Neural cell (in vitro differentiated cells): ENCODE results near the gene GTPBP2. TPM values are rescaled to one million over a fixed set of nuclear protein-coding genes. Genes with fewer than 3 reads are reported as not detected.
"Not testable (repeated sequence)": the region's sequence is repeated elsewhere in the genome, so short reads cannot be mapped to it uniquely, and the experiment has no call there.

Source experiments
- H2AFZ ChIP-seq: fragments of 200-600, 300-800 bp; sonication (generic), shearing (Covaris generic); 2 replicates; pipeline ENCODE4 v1.6.0; 2014; ENCODE audit warnings: low read depth, mild to moderate bottlenecking, antibody characterized with exemption, low read length, moderate library complexity
- H3F3A ChIP-seq: fragments of 200-600 bp; shearing (Covaris generic); 2 replicates; pipeline ENCODE4 v1.6.1; 2016; ENCODE audit warnings: mild to moderate bottlenecking, moderate library complexity, mixed read lengths, antibody characterized with exemption, low read length; ENCODE audit not compliant: insufficient read depth, poor library complexity, severe bottlenecking
- H3K27ac ChIP-seq: fragments of 200-600, 300-800 bp; sonication (generic), shearing (Covaris generic); 2 replicates; pipeline ENCODE4 v1.5.1; 2014; ENCODE audit warnings: mild to moderate bottlenecking, low read length, moderate library complexity
- H3K27me3 ChIP-seq: fragments of 300-800, 200-600 bp; sonication (generic), shearing (Covaris generic); 2 replicates; pipeline ENCODE4 v1.6.0; 2014; ENCODE audit warnings: mild to moderate bottlenecking, low read depth, low read length, moderate library complexity; ENCODE audit not compliant: insufficient read depth
- H3K36me3 ChIP-seq: fragments of 300-800, 200-600 bp; sonication (generic), shearing (Covaris generic); 2 replicates; pipeline ENCODE4 v1.5.1; 2014; ENCODE audit warnings: mild to moderate bottlenecking, antibody characterized with exemption, low read length, moderate library complexity; ENCODE audit not compliant: insufficient read depth
- H3K4me2 ChIP-seq: fragments of 300-800, 200-600 bp; sonication (generic), shearing (Covaris generic); 2 replicates; pipeline ENCODE4 v1.6.0; 2014; ENCODE audit warnings: mild to moderate bottlenecking, low read length
- H3K4me3 ChIP-seq: fragments of 300-800, 200-600 bp; sonication (generic), shearing (Covaris generic); 2 replicates; pipeline ENCODE4 v1.5.1; 2014; ENCODE audit warnings: mild to moderate bottlenecking, low read length, moderate library complexity
- H3K79me2 ChIP-seq: fragments of 200-600 bp; shearing (Covaris generic); replicated peaks from 2 replicates; pipeline ENCODE4 v1.6.0; 2014; ENCODE audit warnings: mild to moderate bottlenecking, low read length, moderate library complexity; ENCODE audit not compliant: insufficient read depth
- H3K9ac ChIP-seq: fragments of 300-800, 200-600 bp; sonication (generic), shearing (Covaris generic); 2 replicates; pipeline ENCODE4 v1.6.1; 2016; ENCODE audit warnings: mild to moderate bottlenecking, low read length, mixed read lengths
- H3K9me2 ChIP-seq: fragments of 200-600 bp; shearing (Covaris generic); 2 replicates; pipeline ENCODE4 v1.6.1; 2016; ENCODE audit warnings: mild to moderate bottlenecking, low read length, mixed read lengths; ENCODE audit not compliant: insufficient read depth
- H3K9me3 ChIP-seq: fragments of 200-600, 300-800 bp; sonication (generic), shearing (Covaris generic); 2 replicates; pipeline ENCODE4 v1.6.1; 2016; ENCODE audit warnings: mild to moderate bottlenecking, mixed run types, low read length, moderate library complexity, mixed read lengths
- H4K20me1 ChIP-seq: fragments of 200-600 bp; shearing (Covaris generic); 2 replicates; pipeline ENCODE4 v1.6.1; 2016; ENCODE audit warnings: mild to moderate bottlenecking, mixed run types; ENCODE audit not compliant: insufficient read depth
- EP300 ChIP-seq: fragments of 450-650 bp; conservative IDR thresholded peaks from 2 replicates; pipeline ENCODE4 v1.6.1; 2014; ENCODE audit warnings: antibody characterized with exemption, mild to moderate bottlenecking, moderate library complexity; ENCODE audit not compliant: poor library complexity, severe bottlenecking
- EZH2 ChIP-seq: fragments of 200-600, 300-800 bp; shearing (Covaris generic), sonication (generic); IDR thresholded peaks from 2 replicates; pipeline ENCODE4 v1.6.1; 2014; ENCODE audit warnings: antibody characterized with exemption, low read length, borderline replicate concordance, mild to moderate bottlenecking; ENCODE audit not compliant: insufficient read depth, poor library complexity, severe bottlenecking
- MXI1 ChIP-seq: fragments of 450-650 bp; conservative IDR thresholded peaks from 2 replicates; pipeline ENCODE4 v1.6.1; 2014; ENCODE audit warnings: antibody characterized with exemption, mild to moderate bottlenecking; ENCODE audit not compliant: poor library complexity, severe bottlenecking
- POLR2AphosphoS5 ChIP-seq: IDR thresholded peaks from 2 replicates; pipeline ENCODE4 v1.6.1; 2012
- RAD21 ChIP-seq: fragments of 450-650 bp; conservative IDR thresholded peaks from 2 replicates; pipeline ENCODE4 v1.6.1; 2014; ENCODE audit warnings: antibody characterized with exemption, mild to moderate bottlenecking, moderate library complexity
- SMC3 ChIP-seq: fragments of 450-650 bp; conservative IDR thresholded peaks from 2 replicates; pipeline ENCODE4 v1.6.1; 2014; ENCODE audit warnings: antibody characterized with exemption, mild to moderate bottlenecking, moderate library complexity; ENCODE audit not compliant: poor library complexity
- TAF1 ChIP-seq: IDR thresholded peaks from 2 replicates; pipeline ENCODE4 v1.6.1; 2012; ENCODE audit warnings: low read depth
- polyA plus RNA-seq: library from polyadenylated mRNA; depleted of rRNA; stranded (reverse); fragments of >200 nt; gene quantifications from 2 replicates; pipeline ENCODE4 v1.2.3, GENCODE V29; 2014
- TF ChIP-seq, protein P1 (sequence below): IDR thresholded peaks from 2 replicates; pipeline ENCODE4 v1.6.1; 2012; ENCODE audit warnings: borderline replicate concordance
- TF ChIP-seq, protein P2 (sequence below): fragments of 450-650 bp; IDR thresholded peaks from 2 replicates; pipeline ENCODE4 v1.5.1; 2014; ENCODE audit warnings: antibody characterized with exemption, mild to moderate bottlenecking, moderate library complexity; ENCODE audit not compliant: poor library complexity, severe bottlenecking

The GTPBP2 gene
- polyA plus RNA-seq, 1 donor from 2014 or later = 103 TPM

DNA sequence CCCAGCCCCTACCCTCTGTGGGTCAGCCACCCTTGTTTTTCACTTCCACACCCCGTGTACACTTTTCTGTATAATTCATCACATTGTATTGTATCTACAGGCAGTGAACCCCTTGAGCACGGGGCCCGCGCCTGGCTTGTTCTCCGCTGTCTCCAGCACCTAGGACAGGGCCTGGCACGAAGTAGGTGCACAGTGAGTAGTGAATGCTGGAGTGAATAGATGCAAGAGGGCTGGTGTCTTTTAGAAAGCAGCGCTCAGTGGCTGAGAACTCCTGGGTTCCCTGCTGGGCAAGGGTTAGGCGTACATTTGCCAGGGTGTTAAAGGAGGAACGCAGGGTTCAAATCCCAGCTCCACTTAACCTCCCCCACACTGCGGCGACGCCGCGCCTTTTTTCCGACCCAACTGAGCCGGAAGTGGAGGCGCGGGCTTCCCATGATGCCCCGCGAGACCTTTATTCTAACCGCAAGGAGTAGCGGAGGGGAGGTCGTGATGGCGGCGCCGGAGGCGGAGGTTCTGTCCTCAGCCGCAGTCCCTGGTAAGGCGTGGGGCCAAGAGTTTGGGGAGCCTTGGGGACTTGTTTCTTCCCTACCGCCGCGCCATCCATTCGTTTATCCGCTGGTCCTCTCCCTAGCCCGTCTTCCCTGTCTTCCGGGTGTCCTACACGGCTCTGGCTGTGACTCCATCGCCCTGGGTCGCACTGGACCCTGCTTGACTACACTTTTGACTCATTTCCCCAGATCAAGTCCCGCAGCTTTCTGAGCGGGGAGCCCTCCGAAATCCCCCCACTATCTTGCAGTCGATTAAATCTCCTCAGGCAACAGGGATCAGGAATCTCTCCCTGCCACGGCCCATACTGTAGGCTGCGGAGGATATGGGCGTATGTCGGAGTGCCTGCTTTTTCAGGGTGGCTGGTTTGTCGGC lies 6.6 kb upstream of the GTPBP2 start, which contains the start of gene MAD2L1BP:
Gene MAD2L1BP, plus strand, starts transcription at position 454 of the 921 bp plus-strand sequence. Its CDS starts 36 bp downstream, at position 490.
- no peaks in the 10 kb centered on the region for H3K36me3 ChIP-seq
- peak within 1 kb of the TSS; percentile 94 for H3K4me2 ChIP-seq
- peaks cover 21% of the 10 kb centered on the region for H3K79me2 ChIP-seq
- H2AFZ ChIP-seq = peak within 1 kb of the TSS; percentile 99
- H3K4me3 ChIP-seq = peak within 1 kb of the TSS; percentile 94
- H3F3A ChIP-seq = no peaks in the 10 kb centered on the region
- no peaks in the 10 kb centered on the region for H3K9me3 ChIP-seq
- no peaks in the 10 kb centered on the region for H3K27me3 ChIP-seq
- H3K9ac ChIP-seq = peak within 1 kb of the TSS; percentile 96
- H3K9me2 ChIP-seq = no peaks in the 10 kb centered on the region
- peak within 1 kb of the TSS; percentile 84 for H3K27ac ChIP-seq
- H4K20me1 ChIP-seq = no peaks in the 10 kb centered on the region
- TF ChIP-seq, protein P1, sequence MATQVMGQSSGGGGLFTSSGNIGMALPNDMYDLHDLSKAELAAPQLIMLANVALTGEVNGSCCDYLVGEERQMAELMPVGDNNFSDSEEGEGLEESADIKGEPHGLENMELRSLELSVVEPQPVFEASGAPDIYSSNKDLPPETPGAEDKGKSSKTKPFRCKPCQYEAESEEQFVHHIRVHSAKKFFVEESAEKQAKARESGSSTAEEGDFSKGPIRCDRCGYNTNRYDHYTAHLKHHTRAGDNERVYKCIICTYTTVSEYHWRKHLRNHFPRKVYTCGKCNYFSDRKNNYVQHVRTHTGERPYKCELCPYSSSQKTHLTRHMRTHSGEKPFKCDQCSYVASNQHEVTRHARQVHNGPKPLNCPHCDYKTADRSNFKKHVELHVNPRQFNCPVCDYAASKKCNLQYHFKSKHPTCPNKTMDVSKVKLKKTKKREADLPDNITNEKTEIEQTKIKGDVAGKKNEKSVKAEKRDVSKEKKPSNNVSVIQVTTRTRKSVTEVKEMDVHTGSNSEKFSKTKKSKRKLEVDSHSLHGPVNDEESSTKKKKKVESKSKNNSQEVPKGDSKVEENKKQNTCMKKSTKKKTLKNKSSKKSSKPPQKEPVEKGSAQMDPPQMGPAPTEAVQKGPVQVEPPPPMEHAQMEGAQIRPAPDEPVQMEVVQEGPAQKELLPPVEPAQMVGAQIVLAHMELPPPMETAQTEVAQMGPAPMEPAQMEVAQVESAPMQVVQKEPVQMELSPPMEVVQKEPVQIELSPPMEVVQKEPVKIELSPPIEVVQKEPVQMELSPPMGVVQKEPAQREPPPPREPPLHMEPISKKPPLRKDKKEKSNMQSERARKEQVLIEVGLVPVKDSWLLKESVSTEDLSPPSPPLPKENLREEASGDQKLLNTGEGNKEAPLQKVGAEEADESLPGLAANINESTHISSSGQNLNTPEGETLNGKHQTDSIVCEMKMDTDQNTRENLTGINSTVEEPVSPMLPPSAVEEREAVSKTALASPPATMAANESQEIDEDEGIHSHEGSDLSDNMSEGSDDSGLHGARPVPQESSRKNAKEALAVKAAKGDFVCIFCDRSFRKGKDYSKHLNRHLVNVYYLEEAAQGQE = peak; percentile 73
- TF ChIP-seq MXI1 (peak; percentile 73), SMC3 (no peak), TAF1 (peak; percentile 96), POLR2AphosphoS5 (peak; percentile 96), EP300 (no peak), RAD21 (no peak), EZH2 (no peak)
- TF ChIP-seq, protein P2, sequence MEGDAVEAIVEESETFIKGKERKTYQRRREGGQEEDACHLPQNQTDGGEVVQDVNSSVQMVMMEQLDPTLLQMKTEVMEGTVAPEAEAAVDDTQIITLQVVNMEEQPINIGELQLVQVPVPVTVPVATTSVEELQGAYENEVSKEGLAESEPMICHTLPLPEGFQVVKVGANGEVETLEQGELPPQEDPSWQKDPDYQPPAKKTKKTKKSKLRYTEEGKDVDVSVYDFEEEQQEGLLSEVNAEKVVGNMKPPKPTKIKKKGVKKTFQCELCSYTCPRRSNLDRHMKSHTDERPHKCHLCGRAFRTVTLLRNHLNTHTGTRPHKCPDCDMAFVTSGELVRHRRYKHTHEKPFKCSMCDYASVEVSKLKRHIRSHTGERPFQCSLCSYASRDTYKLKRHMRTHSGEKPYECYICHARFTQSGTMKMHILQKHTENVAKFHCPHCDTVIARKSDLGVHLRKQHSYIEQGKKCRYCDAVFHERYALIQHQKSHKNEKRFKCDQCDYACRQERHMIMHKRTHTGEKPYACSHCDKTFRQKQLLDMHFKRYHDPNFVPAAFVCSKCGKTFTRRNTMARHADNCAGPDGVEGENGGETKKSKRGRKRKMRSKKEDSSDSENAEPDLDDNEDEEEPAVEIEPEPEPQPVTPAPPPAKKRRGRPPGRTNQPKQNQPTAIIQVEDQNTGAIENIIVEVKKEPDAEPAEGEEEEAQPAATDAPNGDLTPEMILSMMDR = peak; percentile 10

DNA sequence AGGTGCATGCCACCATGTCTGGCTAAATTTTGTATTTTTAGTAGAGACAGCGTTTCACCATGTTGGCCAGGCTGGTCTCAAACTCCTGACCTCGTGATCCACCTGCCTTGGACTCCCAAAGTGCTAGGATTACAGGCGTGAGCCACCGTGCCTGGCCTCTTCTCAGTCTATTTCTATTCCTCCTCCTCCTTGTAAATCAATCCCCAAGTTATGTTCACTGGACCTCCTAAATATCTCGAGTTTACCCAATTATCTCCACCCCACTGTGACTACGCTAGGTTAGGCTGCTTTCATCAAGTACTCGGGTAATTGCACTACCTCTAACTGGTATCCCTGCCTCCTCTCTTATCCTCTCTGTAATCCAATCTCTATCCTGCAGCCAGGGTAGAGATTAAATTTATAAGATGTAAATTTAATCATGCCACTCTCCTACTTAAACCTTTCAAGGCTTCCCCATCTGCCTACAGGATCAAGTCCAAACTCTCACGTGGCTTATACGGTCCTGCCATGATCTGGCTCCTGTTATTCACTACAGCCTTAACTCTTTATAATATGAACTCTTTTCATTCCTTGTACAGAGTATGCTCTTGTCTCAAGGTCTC lies 5.7 kb upstream of the GTPBP2 start:
- no peaks in the 10 kb centered on the region for H3K9me3 ChIP-seq
- TF ChIP-seq MXI1 = no peak
- H3K36me3 ChIP-seq = no peaks in the 10 kb centered on the region
- H3K27ac ChIP-seq = peak overlapping the region; percentile 84
- no peaks in the 10 kb centered on the region for H3K9me2 ChIP-seq
- H3K9ac ChIP-seq = peak overlapping the region; percentile 96
- H4K20me1 ChIP-seq = no peaks in the 10 kb centered on the region
- H3K27me3 ChIP-seq = no peaks in the 10 kb centered on the region
- H3K79me2 ChIP-seq = peaks cover 21% of the 10 kb centered on the region
- no peak overlapping the region for H3K4me2 ChIP-seq
- H2AFZ ChIP-seq = peak overlapping the region; percentile 99
- H3F3A ChIP-seq = no peaks in the 10 kb centered on the region
- peak overlapping the region; percentile 94 for H3K4me3 ChIP-seq

DNA sequence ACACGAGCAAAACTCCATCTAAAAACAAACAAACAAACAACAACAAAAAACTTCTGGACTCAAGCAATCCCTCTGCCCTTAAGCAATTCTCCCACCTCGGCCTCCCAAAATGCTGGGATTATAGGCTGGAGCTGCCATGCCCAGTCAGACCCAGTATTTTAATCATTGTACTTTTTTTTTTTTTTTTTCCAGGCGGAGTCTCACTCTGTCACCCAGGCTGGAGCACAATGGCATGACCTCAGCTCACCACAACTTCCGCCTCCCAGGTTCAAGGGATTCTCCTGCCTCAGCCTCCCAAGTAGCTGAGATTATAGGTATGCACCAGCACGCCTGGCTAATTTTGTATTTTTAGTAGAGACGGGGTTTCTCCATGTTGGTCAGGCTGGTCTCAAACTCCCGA lies 3.9 kb upstream of the GTPBP2 start:
- peaks cover 27% of the 10 kb centered on the region for H3K79me2 ChIP-seq
- not testable (repeated sequence) for H3K36me3 ChIP-seq, H3K9ac ChIP-seq, H3K4me3 ChIP-seq, H3F3A ChIP-seq, H4K20me1 ChIP-seq, H3K4me2 ChIP-seq, H3K27me3 ChIP-seq, H3K9me2 ChIP-seq, H3K9me3 ChIP-seq, H3K27ac ChIP-seq, H2AFZ ChIP-seq
